NB4 (cell line): Measurements from ENCODE around the gene ANKFN1.

Experiments
- POLR2A ChIP-seq: IDR thresholded peaks from 2 replicates; pipeline ENCODE4 v1.6.1; 2011; ENCODE audit warnings: mild to moderate bottlenecking; ENCODE audit not compliant: insufficient read length; ENCODE audit errors: extremely low read depth
- TF ChIP-seq, protein P1 (sequence below): IDR thresholded peaks from one replicate; pipeline ENCODE4 v1.5.1; 2012; ENCODE audit warnings: low read depth, low read length

DNA sequence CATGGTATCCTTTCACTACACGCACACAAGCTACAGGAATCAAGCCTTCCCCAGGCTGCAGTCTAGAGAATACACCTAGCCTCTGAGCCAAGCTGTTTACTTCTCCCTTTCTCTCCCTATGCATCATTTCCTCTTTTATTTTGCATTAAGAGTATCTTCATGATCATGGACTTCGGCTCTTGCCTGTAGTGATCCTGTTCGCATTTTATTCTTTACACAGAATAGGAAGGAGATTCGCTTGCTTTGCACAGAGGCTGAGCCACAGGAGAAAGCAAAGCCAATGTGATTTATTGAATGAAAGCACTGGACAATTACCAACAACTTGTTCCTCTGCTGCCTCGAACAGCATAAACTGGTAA, 172.7 kb downstream of the ANKFN1 start:
- TF ChIP-seq, protein P1, sequence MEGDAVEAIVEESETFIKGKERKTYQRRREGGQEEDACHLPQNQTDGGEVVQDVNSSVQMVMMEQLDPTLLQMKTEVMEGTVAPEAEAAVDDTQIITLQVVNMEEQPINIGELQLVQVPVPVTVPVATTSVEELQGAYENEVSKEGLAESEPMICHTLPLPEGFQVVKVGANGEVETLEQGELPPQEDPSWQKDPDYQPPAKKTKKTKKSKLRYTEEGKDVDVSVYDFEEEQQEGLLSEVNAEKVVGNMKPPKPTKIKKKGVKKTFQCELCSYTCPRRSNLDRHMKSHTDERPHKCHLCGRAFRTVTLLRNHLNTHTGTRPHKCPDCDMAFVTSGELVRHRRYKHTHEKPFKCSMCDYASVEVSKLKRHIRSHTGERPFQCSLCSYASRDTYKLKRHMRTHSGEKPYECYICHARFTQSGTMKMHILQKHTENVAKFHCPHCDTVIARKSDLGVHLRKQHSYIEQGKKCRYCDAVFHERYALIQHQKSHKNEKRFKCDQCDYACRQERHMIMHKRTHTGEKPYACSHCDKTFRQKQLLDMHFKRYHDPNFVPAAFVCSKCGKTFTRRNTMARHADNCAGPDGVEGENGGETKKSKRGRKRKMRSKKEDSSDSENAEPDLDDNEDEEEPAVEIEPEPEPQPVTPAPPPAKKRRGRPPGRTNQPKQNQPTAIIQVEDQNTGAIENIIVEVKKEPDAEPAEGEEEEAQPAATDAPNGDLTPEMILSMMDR, result no peak
- TF ChIP-seq POLR2A, result no peak
